HG02981 (cell line): Measurements from ENCODE around the gene FALEC.

ENCODE experiments used
- ATAC-seq: cut with Tn5 transposase; IDR thresholded peaks from one replicate; pipeline ENCODE4 v1.9.1; 2021; ENCODE audit warnings: mild to moderate bottlenecking, moderate library complexity; ENCODE audit not compliant: unreplicated experiment

The FALEC gene

DNA sequence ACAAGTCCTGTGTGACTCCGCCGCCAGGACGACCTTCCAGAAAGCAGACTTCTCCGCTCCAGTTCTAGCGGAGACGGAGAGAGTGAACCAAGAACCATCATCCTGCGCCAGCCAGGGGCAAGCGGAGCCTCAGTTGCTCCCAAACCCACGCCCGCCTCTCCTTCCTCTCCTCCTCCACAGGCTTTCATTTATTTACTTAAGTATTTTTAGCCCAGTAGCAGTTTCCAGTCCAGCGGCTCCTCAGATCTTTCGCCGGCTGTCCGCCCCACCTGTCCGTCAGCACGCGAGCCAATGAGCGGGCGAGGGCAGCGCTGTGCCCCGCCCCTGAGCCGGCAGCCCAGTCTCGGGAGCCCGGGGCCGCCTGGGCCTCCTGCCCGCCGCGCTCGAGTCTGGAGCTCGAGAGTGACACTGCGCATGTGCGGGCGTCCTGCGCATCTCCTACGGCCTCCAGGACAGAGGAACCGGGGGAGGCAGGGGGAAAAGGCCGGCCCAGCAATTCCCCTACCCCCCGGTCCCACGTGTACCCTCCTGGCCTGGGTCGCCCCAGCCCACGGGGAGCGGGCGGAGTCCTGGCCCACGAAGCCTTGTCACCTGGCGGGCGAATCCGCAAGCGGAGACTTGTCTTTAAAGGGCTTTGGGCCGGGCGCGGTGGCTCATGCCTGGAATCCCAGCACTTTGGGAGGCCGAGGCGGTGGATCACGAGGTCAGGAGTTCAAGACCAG lies at the start of gene FALEC:
FALEC (plus strand) TSS at position 425 of the 722 bp plus-strand sequence.
- peak; percentile 96 for ATAC-seq

- ATAC-seq, result no peak
These were observed 48.6 kb upstream of the FALEC start for GRCh38 chr1:150466964-150467363.

DNA sequence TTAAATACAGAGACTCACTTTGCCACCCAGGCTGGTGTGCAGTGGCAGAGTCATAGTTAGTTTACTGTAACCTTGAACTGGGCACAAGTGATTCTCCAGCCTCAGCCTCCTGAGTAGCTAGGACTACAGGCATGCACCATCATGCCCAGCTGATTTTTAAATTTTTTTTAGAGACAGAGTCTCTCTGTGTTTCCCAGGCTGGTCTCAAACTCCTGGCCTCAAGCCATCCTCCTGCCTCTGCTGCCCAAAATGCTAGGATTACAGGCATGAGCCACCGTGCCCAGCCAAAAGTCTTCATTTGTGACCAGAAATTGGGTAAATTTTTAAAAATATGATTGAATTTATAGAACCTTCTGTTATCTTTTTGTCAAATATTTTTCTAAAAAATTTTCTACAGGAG lies 46.3 kb upstream of the FALEC start:
- ATAC-seq, result no peak

GRCh38 chr1:150472601-150473200 lies 42.9 kb upstream of the FALEC start:
- ATAC-seq, result no peak

DNA sequence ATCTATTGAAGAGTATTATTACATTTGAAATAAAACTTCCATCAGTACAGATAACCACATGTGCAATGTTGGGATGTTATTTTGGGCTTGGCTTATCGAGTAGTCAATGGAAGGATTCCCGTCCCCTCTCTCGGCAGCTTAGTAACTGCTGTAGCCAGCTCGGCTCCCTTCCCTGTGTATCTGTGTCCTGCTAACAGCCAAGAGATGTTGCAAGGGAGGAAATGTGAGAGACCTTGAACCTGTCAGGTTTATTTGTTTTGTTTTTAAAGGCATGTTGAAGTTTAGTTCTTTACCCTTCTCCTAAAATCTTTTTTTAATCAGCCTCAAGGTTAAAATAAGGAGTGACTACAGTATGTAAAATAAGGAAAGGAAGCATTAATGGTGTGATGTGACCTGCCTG lies 41.9 kb upstream of the FALEC start:
- no peak for ATAC-seq

GRCh38 chr1:150474869-150475268 lies 40.7 kb upstream of the FALEC start:
- ATAC-seq, result no peak

DNA sequence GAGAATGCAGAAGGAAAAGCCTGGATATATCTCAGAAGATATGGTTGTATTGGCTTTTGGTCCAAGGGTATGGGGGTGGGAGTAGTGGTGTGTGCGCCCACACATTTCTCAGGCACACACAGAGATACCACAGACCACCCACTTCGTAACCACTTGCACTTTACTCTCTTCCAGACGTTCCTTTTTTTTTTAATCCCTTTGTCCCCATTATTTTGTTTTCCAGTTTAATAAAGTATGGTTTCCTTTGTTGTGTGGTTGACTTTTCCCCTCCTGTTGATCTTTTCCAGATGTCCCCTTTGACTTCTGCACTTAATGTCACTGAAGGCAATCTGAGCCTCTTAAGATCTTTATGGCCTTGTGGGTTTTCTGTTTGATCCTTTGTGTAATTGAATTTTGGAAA lies 38.8 kb upstream of the FALEC start:
- ATAC-seq, result no peak

DNA sequence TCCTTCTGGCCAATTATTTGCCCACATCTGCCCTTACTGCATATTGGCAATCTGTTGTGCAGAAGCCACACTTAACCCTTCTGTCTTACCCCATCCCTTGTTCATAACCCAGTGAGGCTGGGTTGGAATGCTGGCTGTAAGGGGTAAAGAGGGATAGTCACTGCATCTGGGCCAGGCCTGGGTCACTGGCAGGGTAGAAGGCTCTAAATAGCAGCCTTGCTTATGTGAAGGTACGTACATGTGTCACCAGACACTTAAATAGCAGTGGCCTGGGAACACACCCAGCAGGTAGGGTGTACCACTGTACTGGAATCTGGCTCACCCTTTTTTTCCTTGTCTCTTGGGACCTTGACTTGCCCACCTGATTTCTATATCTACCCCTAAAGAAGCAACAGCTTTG lies 38.2 kb upstream of the FALEC start:
- no peak for ATAC-seq

- no peak for ATAC-seq
These were observed 37.8 kb upstream of the FALEC start for GRCh38 chr1:150477733-150478132.

DNA sequence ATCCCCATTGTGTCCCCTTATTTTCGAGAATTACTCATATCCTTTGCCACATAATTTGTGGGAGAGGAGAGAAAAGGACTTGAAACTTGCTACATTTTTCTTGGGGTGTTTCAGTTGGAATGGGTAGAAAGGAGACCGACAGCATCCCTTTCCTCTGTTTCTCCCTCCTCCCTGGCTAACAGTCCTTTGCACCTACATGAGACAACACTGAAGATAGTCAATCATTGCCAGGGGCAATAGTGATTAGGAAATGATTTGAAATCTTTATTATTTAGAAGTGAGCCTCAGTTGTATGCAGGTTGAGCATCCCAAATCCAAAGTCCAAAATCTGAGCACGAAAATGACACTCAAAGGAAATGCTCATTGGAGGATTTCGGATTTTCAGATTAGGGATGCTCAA lies 36.2 kb upstream of the FALEC start:
- no peak for ATAC-seq

GRCh38 chr1:150479927-150480352 lies 35.6 kb upstream of the FALEC start:
- no peak for ATAC-seq

- ATAC-seq, result no peak
These were observed 31.1 kb upstream of the FALEC start for GRCh38 chr1:150484431-150484830.

DNA sequence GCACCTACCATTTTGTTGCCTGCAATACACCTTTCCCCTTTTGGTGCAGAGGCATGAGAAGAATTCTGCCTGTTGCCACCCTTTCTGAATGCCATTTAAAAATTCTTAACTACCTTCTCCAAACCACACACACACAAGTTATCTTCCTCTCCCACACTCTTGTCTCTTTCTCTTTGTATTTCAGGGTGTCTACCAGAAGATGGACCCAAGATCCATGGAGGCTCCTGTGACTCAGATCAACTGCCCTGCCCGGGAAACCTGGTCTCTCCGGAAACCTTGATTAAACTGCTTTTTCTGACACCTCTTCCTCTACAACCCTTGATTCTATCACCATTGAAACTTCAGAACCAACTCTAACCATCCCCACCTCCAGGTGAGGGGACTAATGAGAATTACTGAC lies 30.7 kb upstream of the FALEC start:
- ATAC-seq, result no peak

DNA sequence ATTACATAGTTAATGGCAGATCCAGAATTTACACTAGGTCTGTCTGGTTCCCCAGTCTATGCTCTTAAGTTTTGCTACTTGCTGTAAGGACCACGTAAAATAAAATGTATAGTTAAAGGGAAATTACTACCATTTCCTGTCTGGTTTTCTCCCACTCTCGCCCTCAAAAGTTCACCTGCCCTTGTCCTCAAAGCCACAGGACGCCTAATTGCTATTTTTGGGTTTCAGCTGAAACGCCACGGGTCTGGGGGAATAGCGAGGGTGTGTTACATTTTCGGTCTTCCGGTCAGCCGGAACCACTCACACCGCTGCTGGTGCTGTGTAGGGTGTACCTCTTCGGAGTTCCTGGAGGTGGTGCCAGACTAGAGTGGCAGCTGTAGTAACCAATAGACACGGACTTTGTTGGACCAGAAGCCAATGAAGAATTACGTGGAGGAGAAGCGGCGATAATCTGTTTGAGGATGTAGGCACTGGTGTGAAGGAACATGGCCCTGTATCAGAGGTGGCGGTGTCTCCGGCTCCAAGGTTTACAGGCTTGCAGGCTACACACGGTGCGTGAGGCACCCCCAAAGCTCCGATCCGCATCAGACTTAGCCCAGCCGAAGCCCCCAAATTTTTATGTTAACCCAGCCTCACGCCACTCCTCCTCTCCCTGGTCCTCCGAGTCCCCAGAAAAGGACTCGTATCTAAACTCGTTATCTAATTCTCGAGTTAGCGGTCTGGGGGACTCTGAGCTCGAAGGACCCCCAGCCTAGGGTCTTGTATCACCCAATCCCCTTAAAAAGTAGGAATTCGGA lies 28.4 kb upstream of the FALEC start, which contains the start of gene TARS2:
TARS2 (plus strand) TSS at position 454 of the 797 bp plus-strand sequence; CDS start at position 486, 32 bp downstream.
- ATAC-seq, result peak; percentile 99

DNA sequence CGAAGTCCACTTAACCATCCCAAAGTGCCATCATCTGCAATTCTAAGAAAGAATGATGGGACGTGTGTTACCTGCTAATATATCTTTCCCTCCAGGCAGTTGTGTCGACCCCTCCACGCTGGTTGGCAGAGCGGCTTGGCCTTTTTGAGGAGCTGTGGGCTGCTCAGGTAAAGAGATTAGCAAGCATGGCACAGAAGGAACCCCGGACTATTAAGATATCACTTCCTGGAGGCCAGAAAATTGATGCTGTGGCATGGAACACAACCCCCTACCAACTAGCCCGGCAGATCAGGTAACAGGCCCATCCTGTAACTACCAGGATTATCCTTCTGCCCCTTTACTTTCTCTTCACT lies 27.8 kb upstream of the FALEC start:
- no peak for ATAC-seq

GRCh38 chr1:150493175-150493574 lies 22.4 kb upstream of the FALEC start:
- no peak for ATAC-seq

DNA sequence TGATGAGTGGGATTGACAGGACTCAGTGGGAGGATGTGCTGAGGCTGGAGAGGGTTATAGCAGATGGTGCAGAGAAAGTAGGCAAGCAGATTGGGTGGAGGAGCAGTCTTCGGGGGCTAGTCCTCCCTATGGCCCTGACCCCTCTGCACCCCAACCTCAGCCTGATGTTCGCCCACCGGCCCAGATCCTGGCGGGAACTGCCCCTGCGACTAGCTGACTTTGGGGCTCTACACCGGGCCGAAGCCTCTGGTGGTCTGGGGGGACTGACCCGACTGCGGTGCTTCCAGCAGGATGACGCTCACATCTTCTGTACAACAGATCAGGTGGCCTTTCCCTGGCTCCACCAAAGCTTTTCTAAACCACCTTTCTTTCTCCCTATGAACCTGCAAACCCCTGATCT lies 17.2 kb upstream of the FALEC start:
- no peak for ATAC-seq

DNA sequence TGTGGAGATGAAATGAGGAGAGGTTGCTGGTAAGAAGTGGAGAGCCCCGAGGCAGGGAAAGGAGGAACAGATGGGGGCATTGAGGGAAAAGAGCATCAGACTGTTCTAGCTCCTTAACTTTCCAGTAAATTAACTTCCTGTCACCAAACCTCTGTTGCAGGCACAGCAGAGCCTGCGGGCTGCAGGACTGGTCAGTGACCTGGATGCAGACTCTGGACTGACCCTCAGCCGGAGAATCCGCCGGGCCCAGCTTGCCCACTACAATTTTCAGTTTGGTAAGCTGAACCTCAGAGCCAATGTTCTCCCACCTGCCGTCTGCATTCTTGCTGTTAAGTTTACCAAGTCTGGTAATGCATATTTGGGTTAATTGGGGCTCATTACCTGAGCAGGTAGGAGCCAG lies 10.1 kb upstream of the FALEC start:
- no peak for ATAC-seq

DNA sequence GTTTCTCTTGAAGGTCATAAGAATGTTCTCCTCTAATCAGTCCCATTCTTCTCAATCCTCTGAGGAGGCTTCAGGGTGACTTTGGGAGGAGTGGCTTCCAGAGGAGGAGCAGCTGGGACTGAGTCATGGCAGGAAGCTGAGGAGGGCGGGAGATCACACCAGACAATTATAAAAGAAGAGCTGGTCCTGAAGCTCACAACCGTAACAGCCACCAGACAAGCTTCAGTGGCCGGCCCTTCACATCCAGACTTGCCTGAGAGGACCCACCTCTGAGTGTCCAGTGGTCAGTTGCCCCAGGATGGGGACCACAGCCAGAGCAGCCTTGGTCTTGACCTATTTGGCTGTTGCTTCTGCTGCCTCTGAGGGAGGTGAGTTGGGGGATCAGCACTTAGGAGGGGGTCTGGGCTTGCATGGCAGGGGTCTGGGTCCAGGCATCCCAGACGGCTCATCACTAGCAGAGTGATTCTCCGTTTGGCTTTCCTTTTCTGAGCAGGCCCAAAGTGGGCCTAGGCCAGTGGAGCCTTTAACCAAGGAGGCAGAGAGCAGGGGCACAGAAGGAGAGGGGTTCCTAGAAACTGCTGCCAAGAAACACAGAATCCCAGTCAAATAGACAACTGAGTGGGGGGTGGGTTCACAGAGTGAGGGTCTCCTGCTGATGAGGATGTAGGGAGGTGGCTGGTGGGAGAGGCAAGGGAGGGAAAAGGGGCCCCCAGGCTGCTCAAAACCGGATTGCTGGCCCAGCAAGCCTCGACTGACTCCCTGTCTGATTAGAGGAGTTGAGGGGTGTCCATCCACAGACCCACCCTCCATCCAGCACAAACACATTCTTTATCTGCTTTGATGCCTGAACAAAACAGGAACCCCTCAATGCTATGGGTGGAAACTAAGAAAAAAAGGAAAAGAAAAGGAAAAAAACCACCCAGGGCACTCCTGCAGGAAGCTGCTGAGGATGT lies 7.4 kb upstream of the FALEC start, which contains the start of gene ECM1:
ECM1 (plus strand) TSS at position 198 of the 953 bp plus-strand sequence; CDS start at position 299, 101 bp downstream.
- ATAC-seq, result no peak

DNA sequence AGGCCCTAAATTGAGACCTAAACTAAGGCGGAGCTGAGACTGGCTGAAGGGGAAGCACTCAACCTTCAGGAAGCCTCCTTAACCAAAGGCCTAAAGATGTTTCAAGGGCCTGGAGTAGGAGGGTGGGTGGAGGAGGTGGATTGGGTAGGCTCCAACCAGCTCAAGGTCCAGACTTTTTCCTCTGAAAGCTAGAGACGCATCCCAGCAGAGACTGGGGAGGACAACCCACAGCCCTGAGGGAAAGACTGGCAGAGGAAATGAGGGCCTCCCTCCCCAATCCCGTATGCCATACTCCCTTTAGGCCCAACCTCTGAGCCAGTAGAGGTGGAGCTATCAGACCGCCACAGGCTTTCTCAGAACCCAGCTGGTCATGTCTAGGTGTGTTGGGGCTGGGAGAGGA lies 6.6 kb upstream of the FALEC start:
- ATAC-seq, result no peak

GRCh38 chr1:150511551-150511950 lies 4.0 kb upstream of the FALEC start:
- no peak for ATAC-seq
